BE2C (cell line): ENCODE results near the gene ZFPM1.

Experiments used
- DNase-seq: peaks from one replicate; pipeline ENCODE4 v3.0.0-alpha.2; 2020
- H3K27me3 ChIP-seq: fragments of 250-450 bp; sonication (Bioruptor Pico); 2 replicates; pipeline ENCODE4 v1.5.1; 2020; ENCODE audit warnings: mild to moderate bottlenecking
- H3K36me3 ChIP-seq: fragments of 250-450 bp; sonication (Bioruptor Pico); 2 replicates; pipeline ENCODE4 v1.5.1; 2020; ENCODE audit warnings: mild to moderate bottlenecking
- H3K4me1 ChIP-seq: fragments of 250-450 bp; sonication (Bioruptor Pico); 2 replicates; pipeline ENCODE4 v1.5.1; 2020
- H3K4me3 ChIP-seq: 2 replicates; pipeline ENCODE4 v1.5.1; 2011; ENCODE audit warnings: low read depth, low read length
- H3K9me3 ChIP-seq: fragments of 250-450 bp; sonication (Bioruptor Pico); 2 replicates; pipeline ENCODE4 v1.5.1; 2020
- CTCF ChIP-seq: IDR thresholded peaks from 2 replicates; pipeline ENCODE4 v1.5.1; 2012; ENCODE audit warnings: mild to moderate bottlenecking, low read depth, low read length

The ZFPM1 gene

GRCh38 chr16:88439706-88440105 lies 13.4 kb upstream of the ZFPM1 start:
- Histone ChIP-seq H3K36me3 (no peaks in the 10 kb centered on the region), H3K4me3 (no peak overlapping the region), H3K9me3 (no peaks in the 10 kb centered on the region), H3K27me3 (no peaks in the 10 kb centered on the region), H3K4me1 (no peaks in the 10 kb centered on the region)
- no peak for TF ChIP-seq CTCF
- no peak for DNase-seq

DNA sequence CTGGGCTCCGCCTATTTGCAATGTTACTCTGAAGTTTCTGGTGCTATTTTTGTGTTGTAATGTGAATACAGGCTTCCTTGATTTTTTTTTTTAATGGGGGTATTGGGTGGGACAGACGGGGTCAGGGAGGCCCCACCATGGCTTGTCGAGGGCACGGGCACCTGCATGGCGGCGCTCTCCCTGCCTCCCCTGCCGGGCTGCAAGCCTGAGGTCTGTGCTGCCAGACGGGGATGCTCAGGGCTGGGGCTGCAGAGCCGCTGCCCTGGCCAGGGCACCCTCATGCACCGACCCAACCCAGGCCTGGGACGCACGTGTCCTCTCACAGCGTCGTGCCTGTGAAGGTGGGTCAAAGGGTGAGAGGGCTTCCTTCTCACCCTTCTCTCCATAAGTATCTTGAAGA lies 13.0 kb upstream of the ZFPM1 start:
- H3K4me1 ChIP-seq = no peaks in the 10 kb centered on the region
- no peaks in the 10 kb centered on the region for H3K9me3 ChIP-seq
- H3K36me3 ChIP-seq = no peaks in the 10 kb centered on the region
- TF ChIP-seq CTCF = no peak
- H3K27me3 ChIP-seq = no peaks in the 10 kb centered on the region
- no peak for DNase-seq
- H3K4me3 ChIP-seq = no peak overlapping the region

GRCh38 chr16:88440686-88441405 lies 12.2 kb upstream of the ZFPM1 start:
- DNase-seq = no peak
- no peaks in the 10 kb centered on the region for H3K9me3 ChIP-seq
- H3K27me3 ChIP-seq = no peaks in the 10 kb centered on the region
- H3K36me3 ChIP-seq = no peaks in the 10 kb centered on the region
- H3K4me1 ChIP-seq = no peaks in the 10 kb centered on the region
- no peak for TF ChIP-seq CTCF
- no peak overlapping the region for H3K4me3 ChIP-seq

DNA sequence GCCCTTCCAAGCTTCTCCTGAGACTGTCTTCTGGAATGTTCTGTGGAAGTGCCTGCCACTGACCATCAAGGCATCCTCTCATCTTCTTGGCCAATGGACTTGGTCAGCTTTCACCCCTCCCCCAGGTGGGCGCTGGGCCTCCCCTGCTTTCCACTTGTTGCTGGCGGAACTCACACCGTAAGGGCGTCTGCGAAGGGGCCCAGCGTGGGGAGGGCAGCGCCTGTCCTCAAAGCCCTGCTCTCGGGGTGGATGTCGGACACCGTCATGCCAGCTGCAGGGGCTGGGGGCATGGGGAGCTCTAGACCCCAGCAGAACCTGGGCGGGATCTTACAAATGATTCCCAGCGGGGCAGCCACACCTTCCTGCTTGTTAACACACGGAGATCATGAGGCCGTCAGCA lies 11.6 kb upstream of the ZFPM1 start:
- H3K4me3 ChIP-seq = no peak overlapping the region
- H3K36me3 ChIP-seq = no peaks in the 10 kb centered on the region
- no peaks in the 10 kb centered on the region for H3K9me3 ChIP-seq
- H3K4me1 ChIP-seq = no peaks in the 10 kb centered on the region
- TF ChIP-seq CTCF = no peak
- no peaks in the 10 kb centered on the region for H3K27me3 ChIP-seq
- DNase-seq = no peak

DNA sequence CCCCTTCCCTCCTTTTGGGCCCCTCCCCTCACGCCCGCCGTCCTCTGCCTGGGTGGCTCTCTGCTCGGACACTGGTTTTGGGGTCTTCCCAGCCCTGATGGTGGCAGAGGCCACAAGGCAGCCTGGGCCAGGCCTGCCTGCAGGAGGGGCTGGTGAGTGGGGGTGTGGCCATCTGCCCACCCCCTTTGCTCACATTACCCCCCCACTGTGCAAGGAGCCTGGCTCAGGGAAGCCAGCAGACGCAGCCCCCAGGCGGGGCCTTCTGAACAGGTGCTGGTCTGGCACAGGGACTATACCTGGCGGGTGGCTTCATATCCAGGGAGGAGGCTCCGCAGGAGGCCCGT lies 10.7 kb upstream of the ZFPM1 start:
- H3K4me1 ChIP-seq = no peaks in the 10 kb centered on the region
- no peak for TF ChIP-seq CTCF
- no peaks in the 10 kb centered on the region for H3K27me3 ChIP-seq
- no peak overlapping the region for H3K4me3 ChIP-seq
- DNase-seq = no peak
- no peaks in the 10 kb centered on the region for H3K36me3 ChIP-seq
- H3K9me3 ChIP-seq = no peaks in the 10 kb centered on the region

GRCh38 chr16:88442727-88443576 lies 10.1 kb upstream of the ZFPM1 start:
- H3K4me3 ChIP-seq = no peak overlapping the region
- H3K9me3 ChIP-seq = no peaks in the 10 kb centered on the region
- peak; percentile 83 for TF ChIP-seq CTCF
- peak; percentile 84 for DNase-seq
- no peaks in the 10 kb centered on the region for H3K36me3 ChIP-seq
- H3K27me3 ChIP-seq = no peaks in the 10 kb centered on the region
- peaks cover under 1% of the 10 kb centered on the region for H3K4me1 ChIP-seq
